Rectal smooth muscle tissue (tissue), 1 donor: Measurements from ENCODE around the gene ZEB2.

Experiments used
- H3K27ac ChIP-seq: one replicate; pipeline ENCODE4 v1.7.0; 2013; ENCODE audit warnings: low read depth, low read length, inconsistent platforms
- H3K27me3 ChIP-seq: one replicate; pipeline ENCODE4 v1.7.0; 2013; ENCODE audit warnings: low read length; ENCODE audit not compliant: control insufficient read depth, insufficient read depth
- H3K36me3 ChIP-seq: one replicate; pipeline ENCODE4 v1.7.0; 2013; ENCODE audit warnings: low read length; ENCODE audit not compliant: control insufficient read depth, insufficient read depth
- H3K4me1 ChIP-seq: one replicate; pipeline ENCODE4 v1.7.0; 2013; ENCODE audit warnings: low read length; ENCODE audit not compliant: control insufficient read depth, insufficient read depth
- H3K4me3 ChIP-seq: one replicate; pipeline ENCODE4 v1.7.0; 2013; ENCODE audit warnings: low read length
- H3K9ac ChIP-seq: one replicate; pipeline ENCODE4 v1.7.0; 2013; ENCODE audit warnings: low read length

ZEB2 gene

DNA sequence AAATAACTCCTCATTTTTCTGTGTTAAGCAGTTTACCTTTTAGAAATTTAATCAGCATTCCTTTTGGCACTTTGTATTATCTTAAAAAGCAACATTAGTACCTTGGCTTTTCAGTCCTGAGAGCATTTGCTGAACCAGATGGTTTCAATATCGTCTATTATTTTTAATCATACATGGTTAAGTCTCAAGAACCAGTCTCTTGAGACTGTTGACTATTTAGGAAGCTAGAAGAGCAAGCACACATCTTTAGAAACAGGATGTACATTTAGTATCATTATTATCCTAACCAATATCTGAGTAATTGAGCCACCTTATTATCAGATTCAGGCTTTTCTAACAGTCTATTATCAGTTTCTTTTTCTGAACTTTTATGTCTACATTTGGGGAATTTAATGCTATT is 28.2 kb upstream of the ZEB2 start:
- Histone ChIP-seq H3K36me3 (no peaks in the 10 kb centered on the region), H3K27ac (no peak overlapping the region), H3K27me3 (no peaks in the 10 kb centered on the region)

DNA sequence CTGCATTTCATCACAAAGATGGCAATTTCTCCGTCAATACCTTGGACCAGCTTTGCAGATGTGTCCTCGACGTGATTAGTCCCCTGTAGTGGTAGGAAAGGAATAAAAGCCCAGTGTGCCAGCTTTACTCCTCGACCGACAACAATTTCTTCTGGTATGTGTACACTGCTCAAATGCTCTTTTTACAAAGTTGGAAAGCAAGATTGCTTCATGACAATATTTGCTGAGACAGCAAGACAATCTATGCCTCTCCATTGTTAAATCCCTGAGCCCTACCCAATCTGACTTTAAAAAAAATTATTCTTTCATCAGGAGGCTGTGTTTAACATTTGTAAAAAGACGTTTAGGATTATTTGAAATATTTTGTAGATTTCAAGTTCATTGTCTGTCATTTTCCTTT is 27.6 kb upstream of the ZEB2 start:
- H3K4me3 ChIP-seq = no peak overlapping the region
- H3K27me3 ChIP-seq = no peaks in the 10 kb centered on the region
- no peak overlapping the region for H3K27ac ChIP-seq
- H3K4me1 ChIP-seq = no peaks in the 10 kb centered on the region
- H3K36me3 ChIP-seq = no peaks in the 10 kb centered on the region
- H3K9ac ChIP-seq = no peak overlapping the region

More for the DNA sequence above, 28.2 kb upstream of the ZEB2 start:
- Histone ChIP-seq H3K9ac (no peak overlapping the region), H3K4me1 (no peaks in the 10 kb centered on the region), H3K4me3 (no peak overlapping the region)

DNA sequence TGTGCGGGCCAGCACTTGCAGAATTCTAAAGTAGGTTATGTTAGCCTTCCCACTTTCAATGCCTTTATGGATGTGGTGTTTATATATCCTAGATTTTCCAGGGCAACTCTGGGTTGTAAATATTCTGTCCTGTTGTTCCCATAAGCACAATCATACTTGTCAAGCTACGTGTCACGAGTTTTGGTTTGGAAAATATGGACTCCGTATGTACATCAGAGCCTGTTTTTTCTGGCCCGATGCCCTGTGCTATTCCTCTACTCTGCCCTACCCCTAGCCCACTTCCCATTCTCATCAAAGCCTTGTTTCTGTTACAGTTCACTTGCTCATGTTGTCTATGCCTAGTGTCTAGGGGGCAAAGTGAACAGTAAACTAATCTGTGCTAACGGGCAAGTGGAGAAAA is 27.0 kb upstream of the ZEB2 start:
- no peak overlapping the region for H3K27ac ChIP-seq
- H3K36me3 ChIP-seq = no peaks in the 10 kb centered on the region
- no peaks in the 10 kb centered on the region for H3K4me1 ChIP-seq
- no peaks in the 10 kb centered on the region for H3K27me3 ChIP-seq
- no peak overlapping the region for H3K4me3 ChIP-seq
- no peak overlapping the region for H3K9ac ChIP-seq

DNA sequence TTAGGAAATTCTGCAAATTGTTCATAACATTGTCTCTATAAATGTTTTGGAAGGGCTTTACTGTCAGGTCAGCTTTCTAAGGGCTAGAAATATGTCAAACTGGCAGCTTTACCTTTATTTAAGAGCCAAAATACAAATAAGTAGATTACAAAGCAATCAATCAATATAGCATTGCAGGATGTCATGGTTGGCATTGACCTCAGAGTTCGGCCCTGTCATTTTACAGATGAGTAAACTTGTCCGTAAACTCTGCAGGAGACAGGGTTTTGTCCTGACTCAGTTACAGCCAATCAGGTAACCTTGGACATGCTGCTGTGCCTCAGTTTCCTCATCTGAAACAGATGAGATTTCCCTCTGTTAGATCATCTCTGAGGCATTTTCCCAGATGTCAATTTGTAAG is 25.9 kb upstream of the ZEB2 start:
- H3K9ac ChIP-seq = no peak overlapping the region
- no peaks in the 10 kb centered on the region for H3K27me3 ChIP-seq
- H3K36me3 ChIP-seq = no peaks in the 10 kb centered on the region
- H3K4me1 ChIP-seq = no peaks in the 10 kb centered on the region
- H3K27ac ChIP-seq = no peak overlapping the region
- no peak overlapping the region for H3K4me3 ChIP-seq

DNA sequence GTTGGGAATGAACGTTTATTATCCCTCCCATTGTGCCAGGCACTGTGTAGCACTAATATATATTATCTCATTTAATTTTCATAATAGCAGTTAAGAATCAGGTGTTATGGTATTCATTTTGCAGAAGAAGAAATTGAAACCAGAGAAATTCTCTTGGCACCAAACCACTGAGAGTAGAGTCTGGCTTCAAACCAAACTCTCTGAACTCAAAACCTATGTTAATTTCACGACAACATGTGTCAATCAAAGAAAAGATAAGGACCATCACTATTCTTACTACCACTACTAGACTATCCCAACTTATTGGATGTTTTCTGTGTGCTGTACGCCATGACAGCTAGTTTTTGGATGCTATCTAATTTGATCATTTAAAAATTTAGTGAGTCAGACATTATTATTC is 24.1 kb upstream of the ZEB2 start:
- Histone ChIP-seq H3K4me3 (no peak overlapping the region), H3K36me3 (no peaks in the 10 kb centered on the region), H3K27ac (no peak overlapping the region), H3K9ac (no peak overlapping the region), H3K4me1 (no peaks in the 10 kb centered on the region), H3K27me3 (no peaks in the 10 kb centered on the region)

DNA sequence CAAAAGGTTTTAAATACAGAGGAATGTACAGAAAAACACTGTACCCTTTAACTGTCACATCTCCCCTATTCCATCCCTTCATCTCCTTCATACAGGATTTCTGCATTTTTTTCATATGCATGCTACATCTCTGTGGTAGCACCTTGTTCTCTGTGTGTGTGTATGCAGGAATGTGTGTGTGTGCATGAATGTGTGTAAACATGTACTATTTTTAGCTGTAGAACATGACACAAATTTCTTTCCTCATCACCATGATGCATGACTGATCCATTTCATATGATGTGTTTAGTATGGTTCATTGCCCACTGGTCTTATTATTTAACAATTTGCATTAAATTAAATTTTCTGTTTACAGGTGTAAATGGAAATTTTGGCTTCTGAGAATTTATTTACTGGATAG is 21.5 kb upstream of the ZEB2 start:
- no peaks in the 10 kb centered on the region for H3K36me3 ChIP-seq
- no peak overlapping the region for H3K4me3 ChIP-seq
- H3K27me3 ChIP-seq = no peaks in the 10 kb centered on the region
- no peaks in the 10 kb centered on the region for H3K4me1 ChIP-seq
- no peak overlapping the region for H3K27ac ChIP-seq
- no peak overlapping the region for H3K9ac ChIP-seq

DNA sequence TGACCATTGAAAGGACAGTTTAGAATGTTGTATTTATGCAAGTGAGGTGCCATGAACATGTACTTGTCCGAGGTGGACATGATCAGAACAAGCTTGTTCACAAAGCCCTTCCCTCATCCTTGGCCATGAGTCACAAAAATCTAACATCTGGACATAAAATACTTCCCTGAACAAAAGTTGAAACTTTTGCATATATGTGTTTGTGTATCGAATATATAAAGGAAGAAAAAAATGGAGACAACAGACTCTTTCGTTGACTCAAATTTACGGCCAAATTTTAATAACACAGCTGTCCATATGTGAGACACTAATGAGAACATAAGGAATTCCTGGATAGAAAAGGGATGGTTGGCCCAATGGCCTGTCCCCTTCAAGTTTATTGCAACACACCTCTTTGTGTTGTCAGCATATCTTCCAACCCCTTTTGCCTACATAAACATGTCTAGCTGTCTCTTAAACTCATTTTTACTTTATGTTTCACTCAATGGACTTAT is 19.4 kb upstream of the ZEB2 start:
- H3K4me1 ChIP-seq = no peaks in the 10 kb centered on the region
- no peak overlapping the region for H3K4me3 ChIP-seq
- H3K9ac ChIP-seq = no peak overlapping the region
- no peak overlapping the region for H3K27ac ChIP-seq
- H3K27me3 ChIP-seq = no peaks in the 10 kb centered on the region
- H3K36me3 ChIP-seq = no peaks in the 10 kb centered on the region

DNA sequence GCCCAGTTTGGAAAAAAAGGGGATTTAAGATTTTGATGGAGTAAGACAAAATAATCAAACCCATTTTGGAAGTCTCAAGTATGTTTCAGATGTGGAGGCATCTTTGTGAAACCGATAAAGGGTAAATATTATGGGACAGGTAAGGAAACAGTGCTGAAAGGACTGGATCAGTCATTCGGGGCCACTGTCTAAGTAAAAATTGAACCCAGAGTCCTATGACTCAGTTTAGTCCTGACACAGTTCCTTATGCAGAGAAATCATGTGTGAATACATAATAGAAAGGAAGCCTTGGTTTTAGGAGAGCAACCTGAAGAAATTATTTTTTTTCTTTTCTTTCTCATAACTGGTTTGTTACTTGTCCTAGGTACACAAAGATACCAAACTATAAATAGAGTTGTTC is 15.4 kb upstream of the ZEB2 start:
- no peak overlapping the region for H3K9ac ChIP-seq
- no peak overlapping the region for H3K27ac ChIP-seq
- no peaks in the 10 kb centered on the region for H3K27me3 ChIP-seq
- H3K4me3 ChIP-seq = no peak overlapping the region
- H3K36me3 ChIP-seq = no peaks in the 10 kb centered on the region
- H3K4me1 ChIP-seq = no peaks in the 10 kb centered on the region

DNA sequence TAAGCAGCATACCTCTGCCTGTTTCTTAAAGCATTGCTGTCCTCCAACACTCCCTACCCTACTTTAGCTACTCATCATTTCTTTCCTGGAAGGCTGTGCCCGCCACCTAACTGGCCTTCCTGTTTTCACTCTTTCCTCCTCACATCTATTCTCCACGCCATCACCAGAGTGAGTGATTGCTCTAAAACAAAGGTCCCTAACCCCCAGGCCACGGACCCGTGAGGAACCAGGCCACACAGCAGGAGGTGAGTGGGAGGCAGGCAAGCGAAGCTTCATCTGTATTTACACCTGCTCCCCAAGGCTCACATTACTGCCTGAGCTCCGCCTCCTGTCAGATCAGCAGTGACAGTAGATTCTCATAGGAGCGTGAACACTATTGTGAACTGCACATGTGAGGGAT is 13.3 kb upstream of the ZEB2 start:
- Histone ChIP-seq H3K27ac (no peak overlapping the region), H3K4me3 (no peak overlapping the region), H3K4me1 (no peaks in the 10 kb centered on the region), H3K27me3 (no peaks in the 10 kb centered on the region), H3K36me3 (no peaks in the 10 kb centered on the region), H3K9ac (no peak overlapping the region)

DNA sequence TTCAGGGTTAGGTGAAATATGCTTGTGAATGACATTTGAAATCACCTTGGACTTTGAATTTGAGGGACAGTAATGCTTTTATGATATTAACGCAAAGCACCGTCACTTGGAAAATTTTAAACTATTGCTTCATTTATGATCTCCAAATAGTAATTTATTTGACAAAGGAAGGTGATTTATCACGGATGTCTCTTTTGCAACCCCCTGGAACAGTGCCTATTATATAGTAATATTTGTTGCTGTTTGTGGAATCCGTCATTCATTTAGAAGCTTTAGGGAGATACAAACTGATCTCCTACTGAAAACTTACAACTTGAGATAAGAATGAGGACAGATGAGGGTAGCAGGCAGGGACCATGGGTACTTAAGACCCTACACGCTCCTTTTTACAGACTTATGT is 10.7 kb upstream of the ZEB2 start:
- H3K27ac ChIP-seq = no peak overlapping the region
- H3K4me3 ChIP-seq = no peak overlapping the region
- no peaks in the 10 kb centered on the region for H3K27me3 ChIP-seq
- H3K4me1 ChIP-seq = no peaks in the 10 kb centered on the region
- H3K9ac ChIP-seq = no peak overlapping the region
- no peaks in the 10 kb centered on the region for H3K36me3 ChIP-seq

DNA sequence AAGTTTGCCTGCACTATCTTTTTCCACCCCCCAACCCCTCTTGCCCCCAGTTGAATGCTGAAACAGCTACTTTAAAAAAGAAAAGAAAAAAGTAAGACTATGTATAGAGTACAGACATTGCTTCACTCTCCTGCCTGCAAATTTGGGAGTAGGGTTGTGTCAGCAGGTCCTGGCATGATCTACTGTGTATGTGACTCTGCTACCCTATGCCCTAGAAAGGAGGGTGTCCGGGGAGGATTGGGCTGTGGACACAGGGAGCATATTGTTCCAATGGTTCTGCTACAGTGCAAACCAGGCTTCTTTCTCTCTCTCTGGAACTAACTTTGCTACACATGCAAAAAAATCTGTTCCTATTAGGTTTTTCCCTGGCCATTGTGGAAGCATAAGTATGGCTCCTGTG is 9.9 kb upstream of the ZEB2 start:
- Histone ChIP-seq H3K4me3 (no peak overlapping the region), H3K4me1 (no peaks in the 10 kb centered on the region), H3K27me3 (no peaks in the 10 kb centered on the region), H3K36me3 (no peaks in the 10 kb centered on the region), H3K27ac (no peak overlapping the region), H3K9ac (no peak overlapping the region)

DNA sequence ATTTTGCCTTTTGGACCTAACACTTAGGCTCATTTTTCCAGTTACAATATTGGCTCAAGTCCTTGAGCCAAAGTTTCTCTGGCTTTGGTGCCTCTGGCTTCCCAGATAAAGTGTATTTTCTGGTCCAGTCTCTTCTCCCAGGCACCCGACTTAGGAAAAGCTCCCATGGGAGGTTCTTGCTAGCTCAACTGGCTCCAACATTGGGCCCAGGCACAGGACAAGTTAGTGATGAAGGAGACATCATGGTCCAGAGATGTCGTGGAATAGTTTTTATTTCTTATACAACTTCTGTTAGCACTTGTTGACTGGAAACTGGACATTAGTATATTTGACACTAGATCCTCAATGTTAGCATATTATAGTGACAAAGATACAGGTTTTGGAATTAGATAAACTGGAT is 8.2 kb upstream of the ZEB2 start:
- H3K4me1 ChIP-seq = no peaks in the 10 kb centered on the region
- H3K4me3 ChIP-seq = no peak overlapping the region
- H3K27ac ChIP-seq = no peak overlapping the region
- H3K9ac ChIP-seq = no peak overlapping the region
- no peaks in the 10 kb centered on the region for H3K27me3 ChIP-seq
- no peaks in the 10 kb centered on the region for H3K36me3 ChIP-seq

DNA sequence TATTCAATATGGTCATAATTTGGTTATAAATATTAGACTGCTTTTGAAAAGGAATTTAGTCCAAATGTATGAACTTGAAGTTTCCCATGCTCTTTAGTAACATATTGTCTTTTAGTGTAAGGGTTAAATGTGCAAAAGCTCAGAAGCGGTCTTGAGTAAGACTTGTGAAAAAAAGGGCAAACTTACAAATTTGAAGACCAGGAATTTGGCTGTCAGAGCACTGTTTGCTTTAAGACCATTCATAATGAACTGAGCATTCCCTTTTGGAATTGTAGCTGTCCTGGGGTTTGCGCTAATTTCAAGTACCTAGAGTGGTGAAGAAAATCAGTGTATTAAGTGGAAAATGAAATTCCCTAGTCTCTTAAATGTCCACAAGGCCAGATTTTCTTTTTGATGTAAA is 6.9 kb upstream of the ZEB2 start:
- no peak overlapping the region for H3K27ac ChIP-seq
- H3K4me1 ChIP-seq = no peaks in the 10 kb centered on the region
- no peak overlapping the region for H3K9ac ChIP-seq
- no peaks in the 10 kb centered on the region for H3K36me3 ChIP-seq
- H3K27me3 ChIP-seq = peaks cover 4% of the 10 kb centered on the region
- H3K4me3 ChIP-seq = no peak overlapping the region
